Esophagus squamous epithelium (tissue), 4 donors: ENCODE measurements around the gene NR1H2.

Experiments
- CTCF ChIP-seq, 6 experiments: fragments of 450-650 bp in 4 of 6; fragments of 200-600 bp in 2 of 6; sonication (generic) in 2 of 6; IDR thresholded peaks; one replicate each; pipeline ENCODE4 v1.5.1; 2016 to 2019; ENCODE audit warnings: antibody characterized with exemption in 6 of 6, mild to moderate bottlenecking in 4 of 6, moderate library complexity in 4 of 6
- POLR2A ChIP-seq, 4 donors: fragments of 450-650 bp; IDR thresholded peaks; one replicate each; pipeline ENCODE4 v1.6.1; 2017; ENCODE audit warnings: antibody characterized with exemption in 4 of 4, mild to moderate bottlenecking in 4 of 4, moderate library complexity in 3 of 4

GRCh38 chr19:50414864-50415660 lies 38.8 kb downstream of the NR1H2 start:
- TF ChIP-seq CTCF (IDR thresholded peaks at IDR 0.05) (peak; percentile 62 to 83 (median 74)), POLR2A (IDR thresholded peaks at IDR 0.05) (no peak)
